ENCODE measurements around the gene EXOC6B.

- TF ChIP-seq, protein P1, sequence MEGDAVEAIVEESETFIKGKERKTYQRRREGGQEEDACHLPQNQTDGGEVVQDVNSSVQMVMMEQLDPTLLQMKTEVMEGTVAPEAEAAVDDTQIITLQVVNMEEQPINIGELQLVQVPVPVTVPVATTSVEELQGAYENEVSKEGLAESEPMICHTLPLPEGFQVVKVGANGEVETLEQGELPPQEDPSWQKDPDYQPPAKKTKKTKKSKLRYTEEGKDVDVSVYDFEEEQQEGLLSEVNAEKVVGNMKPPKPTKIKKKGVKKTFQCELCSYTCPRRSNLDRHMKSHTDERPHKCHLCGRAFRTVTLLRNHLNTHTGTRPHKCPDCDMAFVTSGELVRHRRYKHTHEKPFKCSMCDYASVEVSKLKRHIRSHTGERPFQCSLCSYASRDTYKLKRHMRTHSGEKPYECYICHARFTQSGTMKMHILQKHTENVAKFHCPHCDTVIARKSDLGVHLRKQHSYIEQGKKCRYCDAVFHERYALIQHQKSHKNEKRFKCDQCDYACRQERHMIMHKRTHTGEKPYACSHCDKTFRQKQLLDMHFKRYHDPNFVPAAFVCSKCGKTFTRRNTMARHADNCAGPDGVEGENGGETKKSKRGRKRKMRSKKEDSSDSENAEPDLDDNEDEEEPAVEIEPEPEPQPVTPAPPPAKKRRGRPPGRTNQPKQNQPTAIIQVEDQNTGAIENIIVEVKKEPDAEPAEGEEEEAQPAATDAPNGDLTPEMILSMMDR (IDR thresholded peaks at IDR 0.05; ENCODE audit: low read length) = no peak
- no peak for TF ChIP-seq EZH2 (optimal IDR thresholded peaks at IDR 0.05; ENCODE audit: low read depth, low read length)
Observed at GRCh38 chr2:72233211-72233610, 592.6 kb downstream of the EXOC6B start.

Measured in MM.1S (cell line).